Medulla oblongata (tissue), 1 donor: ENCODE data around the gene ARMC8.
A peak's percentile ranks its signal among the peaks of the same experiment; 100 is the strongest.
"Not testable (repeated sequence)": the region's sequence is repeated elsewhere in the genome, so short reads cannot be mapped to it uniquely, and the experiment has no call there.

Experiments
- DNase-seq: peaks from one replicate; pipeline ENCODE4 v3.0.0-alpha.2; 2015; ENCODE audit errors: extremely low spot score

ARMC8 gene, protein sequence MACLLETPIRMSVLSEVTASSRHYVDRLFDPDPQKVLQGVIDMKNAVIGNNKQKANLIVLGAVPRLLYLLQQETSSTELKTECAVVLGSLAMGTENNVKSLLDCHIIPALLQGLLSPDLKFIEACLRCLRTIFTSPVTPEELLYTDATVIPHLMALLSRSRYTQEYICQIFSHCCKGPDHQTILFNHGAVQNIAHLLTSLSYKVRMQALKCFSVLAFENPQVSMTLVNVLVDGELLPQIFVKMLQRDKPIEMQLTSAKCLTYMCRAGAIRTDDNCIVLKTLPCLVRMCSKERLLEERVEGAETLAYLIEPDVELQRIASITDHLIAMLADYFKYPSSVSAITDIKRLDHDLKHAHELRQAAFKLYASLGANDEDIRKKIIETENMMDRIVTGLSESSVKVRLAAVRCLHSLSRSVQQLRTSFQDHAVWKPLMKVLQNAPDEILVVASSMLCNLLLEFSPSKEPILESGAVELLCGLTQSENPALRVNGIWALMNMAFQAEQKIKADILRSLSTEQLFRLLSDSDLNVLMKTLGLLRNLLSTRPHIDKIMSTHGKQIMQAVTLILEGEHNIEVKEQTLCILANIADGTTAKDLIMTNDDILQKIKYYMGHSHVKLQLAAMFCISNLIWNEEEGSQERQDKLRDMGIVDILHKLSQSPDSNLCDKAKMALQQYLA

DNA sequence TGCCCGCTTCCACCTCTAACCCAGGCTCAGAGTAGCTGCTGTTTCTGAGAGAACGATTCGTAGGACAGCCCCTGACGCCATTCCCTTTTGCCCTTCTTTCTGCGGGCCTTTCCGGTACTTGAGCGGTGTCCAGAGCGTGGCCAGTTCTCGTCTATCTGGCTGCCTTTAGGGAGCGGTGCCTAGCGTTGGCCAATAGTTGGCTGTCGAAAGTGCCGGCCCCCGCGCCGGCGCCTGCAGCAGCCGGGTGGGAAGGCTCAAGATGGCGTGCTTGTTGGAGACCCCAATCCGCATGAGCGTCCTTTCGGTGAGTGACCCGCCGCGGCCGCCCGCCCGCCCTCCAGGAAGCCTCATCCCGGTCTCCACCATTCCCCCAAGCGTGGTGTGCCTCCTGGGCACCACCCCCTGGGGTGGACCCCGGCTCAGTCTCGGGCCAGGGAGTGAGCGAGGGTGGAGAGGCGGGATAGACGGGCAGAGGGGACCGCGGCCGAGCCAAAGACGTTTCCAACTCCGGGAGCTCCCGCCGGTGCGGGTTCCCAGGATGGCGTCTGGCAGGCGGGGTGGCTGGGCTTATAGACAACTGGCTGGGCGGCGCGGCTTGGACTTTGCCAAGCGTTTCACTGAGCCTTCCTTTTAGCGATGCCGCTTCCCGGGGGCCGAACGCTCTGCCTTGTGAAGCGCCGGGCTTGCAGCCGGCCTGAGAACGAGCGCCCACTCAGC lies at the start of gene ARMC8:
ARMC8 (plus strand) TSS at position 6 of the 717 bp plus-strand sequence; CDS start at position 260, 254 bp downstream.
- no peak for DNase-seq

GRCh38 chr3:138137861-138138260 lies 49.2 kb upstream of the ARMC8 start:
- no peak for DNase-seq

DNA sequence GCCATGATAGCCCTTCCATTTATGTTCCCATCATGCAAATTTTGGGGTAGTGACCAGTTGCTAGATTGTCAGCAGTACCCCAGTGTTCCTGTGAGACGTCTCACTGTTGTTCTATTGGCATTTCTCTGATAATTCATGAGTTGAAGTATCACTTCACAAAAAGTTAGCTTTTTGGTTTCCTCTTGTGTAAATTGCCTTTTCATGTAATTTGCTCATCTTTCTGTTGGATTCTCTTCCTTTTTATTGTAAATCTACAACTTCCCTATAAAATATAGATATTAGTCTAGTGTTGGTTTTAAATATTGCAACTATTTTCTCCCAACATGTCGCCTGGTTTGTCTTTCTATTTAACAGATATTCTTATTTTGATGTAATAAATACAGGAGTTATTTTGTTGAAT lies 47.4 kb upstream of the ARMC8 start:
- no peak for DNase-seq

DNA sequence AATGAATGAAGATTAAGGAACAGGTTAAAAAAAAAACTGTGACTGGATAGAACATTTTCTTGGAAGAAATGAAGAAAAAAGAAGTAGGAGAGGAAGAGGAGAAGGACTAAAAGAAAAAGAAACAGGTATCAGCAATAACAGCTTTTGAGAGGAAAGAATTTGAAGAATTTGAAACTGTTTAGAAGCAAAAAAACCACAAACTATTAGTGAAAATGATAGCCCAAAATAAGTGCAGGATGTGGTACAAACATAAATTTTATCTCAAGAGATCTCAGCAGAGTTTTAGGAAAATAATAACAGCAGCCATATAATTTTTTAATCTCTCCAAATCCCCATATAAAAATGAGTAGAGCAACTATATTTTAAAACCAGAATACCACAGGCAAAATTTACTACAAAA lies 46.2 kb upstream of the ARMC8 start:
- no peak for DNase-seq

DNA sequence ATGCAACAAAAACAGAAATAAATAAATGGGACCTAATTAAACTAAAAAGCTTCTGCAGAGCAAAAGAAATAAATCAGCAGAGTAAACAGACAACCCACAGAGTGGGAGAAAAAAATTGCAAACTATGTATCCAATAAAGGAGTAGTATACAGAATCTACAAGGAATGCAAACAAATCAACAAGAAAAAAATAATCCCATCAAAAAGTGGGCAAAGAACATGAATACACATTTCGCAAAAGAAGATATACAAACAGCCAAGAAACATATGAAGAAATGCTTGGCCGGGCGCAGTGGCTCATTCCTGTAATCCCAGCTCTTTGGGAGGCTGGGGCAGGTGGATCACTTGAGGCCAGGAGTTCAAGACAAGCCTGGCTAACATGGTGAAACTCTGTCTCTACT lies 44.9 kb upstream of the ARMC8 start:
- not testable (repeated sequence) for DNase-seq

- no peak for DNase-seq
These were observed 38.6 kb upstream of the ARMC8 start for GRCh38 chr3:138148503-138148902.

- no peak for DNase-seq
These were observed 32.6 kb upstream of the ARMC8 start for GRCh38 chr3:138154534-138154933.

- DNase-seq = no peak
These were observed 29.4 kb upstream of the ARMC8 start for GRCh38 chr3:138157743-138158142.

GRCh38 chr3:138165061-138165460 lies 22.0 kb upstream of the ARMC8 start:
- DNase-seq = no peak

GRCh38 chr3:138172625-138173024 lies 14.5 kb upstream of the ARMC8 start:
- no peak for DNase-seq

DNA sequence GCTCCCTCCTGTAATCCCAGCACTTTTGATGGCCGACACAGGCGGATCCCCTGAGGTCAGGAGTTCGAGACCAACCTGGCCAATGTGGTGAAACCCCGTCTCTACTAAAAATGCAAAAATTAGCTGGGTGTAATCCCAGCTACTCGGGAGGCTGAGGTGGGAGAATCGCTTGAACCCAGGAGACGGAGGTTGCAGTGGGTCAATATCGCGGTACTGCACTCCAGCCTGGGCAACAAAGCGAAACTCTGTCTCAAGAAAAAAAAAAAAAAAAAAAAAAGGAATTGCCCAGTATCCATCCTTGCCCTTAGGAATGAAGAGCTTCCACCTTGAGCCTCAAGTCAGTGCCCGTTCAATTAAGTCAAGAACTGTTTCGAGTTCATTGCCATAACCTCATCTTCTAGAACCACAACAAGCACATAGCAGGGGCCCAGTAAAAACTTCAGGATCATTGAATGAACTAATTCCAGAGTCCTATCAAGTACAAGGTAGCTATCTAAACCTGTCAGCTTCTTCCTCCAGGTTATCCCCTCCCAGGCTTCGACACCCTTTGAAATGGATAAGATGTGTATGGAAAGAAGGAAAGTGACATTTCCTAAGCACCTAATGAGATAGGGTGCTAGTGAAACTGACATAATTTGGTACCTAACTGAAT lies 13.2 kb upstream of the ARMC8 start:
- no peak for DNase-seq

DNA sequence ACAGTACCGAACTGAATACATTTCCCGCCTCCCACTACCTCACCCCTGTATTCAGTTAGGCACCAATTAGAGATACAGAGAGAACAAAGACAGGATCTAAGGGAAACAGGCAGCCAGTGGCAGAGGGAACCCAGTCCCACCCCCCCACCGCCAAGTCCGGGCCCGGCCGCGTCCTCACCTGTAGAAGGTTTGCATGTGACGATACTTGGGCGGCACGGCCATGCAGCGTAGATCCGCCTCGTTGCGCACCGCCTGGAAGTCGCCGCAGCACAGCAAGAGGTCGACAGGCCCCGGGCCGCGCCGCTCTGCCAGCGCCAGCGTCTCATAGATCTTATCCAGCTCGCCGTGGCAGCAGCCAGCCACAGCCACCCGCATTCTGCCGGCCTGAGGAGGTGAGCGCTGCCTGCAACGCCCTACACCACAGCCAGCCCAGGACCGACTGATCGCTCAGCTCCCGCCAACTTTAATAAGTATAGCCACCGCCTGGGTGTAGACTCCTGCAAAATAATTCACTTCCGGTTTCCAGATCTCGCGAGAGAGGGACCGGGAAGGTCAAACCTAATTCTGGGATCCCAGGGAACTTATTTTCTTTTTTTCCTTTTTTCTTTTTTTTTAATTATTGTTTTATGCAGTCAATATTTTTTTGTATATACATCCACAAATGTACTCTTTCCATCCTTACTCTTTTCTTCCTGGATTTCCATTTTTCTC lies 12.5 kb upstream of the ARMC8 start, which contains the start of gene DBR1:
DBR1 (minus strand) TSS at position 501 of the 711 bp plus-strand sequence; CDS start at position 375, 126 bp downstream.
- peak; percentile 88 for DNase-seq

- peak; percentile 46 for DNase-seq
These were observed 6.6 kb upstream of the ARMC8 start for GRCh38 chr3:138180375-138181029.

DNA sequence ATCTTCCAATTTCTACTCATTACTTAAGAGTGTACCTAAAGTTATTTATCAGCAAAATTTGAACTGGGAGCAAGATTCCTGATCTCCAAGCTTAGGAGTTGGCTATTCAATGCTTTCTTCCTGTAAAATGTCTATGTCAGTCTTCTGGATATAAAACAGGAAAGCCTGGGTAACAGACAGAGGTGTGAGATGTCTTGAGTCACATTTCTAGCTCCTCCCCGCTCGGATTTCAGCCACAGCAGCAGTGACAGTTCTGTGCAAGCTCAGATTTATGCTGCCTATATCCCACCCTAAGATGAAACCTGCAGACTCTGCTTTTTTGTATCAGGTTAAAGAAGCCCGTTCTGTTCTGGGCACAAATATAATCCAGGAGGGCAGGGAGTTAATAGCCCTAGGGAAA lies 2.1 kb upstream of the ARMC8 start:
- DNase-seq = no peak

- DNase-seq = no peak
These were observed 880 bp upstream of the ARMC8 start for GRCh38 chr3:138186221-138186620.

- DNase-seq = peak; percentile 94
These were observed 252 bp upstream of the ARMC8 start for GRCh38 chr3:138186803-138187295.

DNA sequence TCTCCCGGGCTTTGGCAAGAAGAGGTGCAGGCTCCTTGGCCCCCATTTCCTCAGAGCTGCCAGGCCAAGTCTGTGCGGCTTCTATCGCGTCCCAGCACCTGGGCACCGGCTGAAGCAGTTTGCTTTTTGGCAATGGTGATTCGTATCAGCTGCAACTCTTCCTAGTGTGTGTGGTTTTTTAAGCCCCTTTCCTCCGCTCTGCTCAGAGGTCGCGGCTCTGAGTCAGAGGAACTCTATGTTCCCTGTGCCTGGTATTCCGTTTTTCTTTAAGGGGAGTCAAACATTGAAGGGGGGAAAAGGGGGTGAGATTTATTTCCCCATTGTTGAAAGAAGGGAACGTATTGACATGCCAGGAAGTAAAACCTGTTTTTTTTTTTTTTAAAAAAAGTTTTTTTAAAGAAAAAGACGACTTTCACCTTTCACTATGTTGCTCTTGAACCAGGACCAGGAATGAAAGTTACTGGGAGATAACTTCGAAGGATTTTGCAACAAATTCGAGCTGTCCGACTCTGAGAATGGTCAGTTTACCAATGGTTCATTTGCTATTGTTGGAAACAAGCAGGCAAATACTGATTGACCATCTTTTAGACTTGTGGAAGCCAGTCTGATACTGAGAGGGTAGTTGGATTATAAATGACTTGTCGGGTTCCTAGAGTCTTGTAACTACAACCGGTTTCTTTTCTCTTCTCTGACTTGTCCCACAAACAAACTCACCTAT lies 1.1 kb downstream of the ARMC8 start:
- DNase-seq = no peak

GRCh38 chr3:138195481-138195880 lies 8.4 kb downstream of the ARMC8 start:
- DNase-seq = peak; percentile 67

DNA sequence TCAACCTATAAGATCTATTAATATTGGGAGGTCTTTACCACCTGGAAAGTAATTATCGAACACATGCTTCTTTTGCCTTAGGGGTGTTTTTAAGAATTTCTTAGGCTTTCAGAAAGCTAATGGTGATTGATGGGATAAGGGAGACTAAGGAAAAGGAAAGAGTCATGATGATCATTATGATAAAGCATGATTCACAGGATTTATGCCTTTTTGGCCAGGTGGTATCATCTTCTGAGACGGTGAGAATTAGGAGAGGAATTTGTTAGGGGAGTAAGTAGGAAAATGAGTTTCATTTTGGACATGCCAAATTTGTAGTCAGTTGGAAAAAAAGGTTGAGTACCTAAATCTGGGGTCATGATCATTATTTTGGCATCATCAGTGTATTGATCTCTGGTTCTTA lies 8.9 kb downstream of the ARMC8 start:
- DNase-seq = no peak

- peak; percentile 61 for DNase-seq
These were observed 10.0 kb downstream of the ARMC8 start for GRCh38 chr3:138197058-138197457.
